Cardiac muscle cell (in vitro differentiated cells and primary cell): ENCODE data around the gene CTNNA3. TPM values are rescaled to one million over a fixed set of nuclear protein-coding genes. Genes with fewer than 3 reads are reported as not detected.
"Not testable (repeated sequence)": the region's sequence is repeated elsewhere in the genome, so short reads cannot be mapped to it uniquely, and the experiment has no call there.

Experiments
- DNase-seq, 2 donors: peaks; one replicate each; pipeline versions ENCODE4 v3.0.0 to v3.0.0-alpha.2; 2010 to 2017; ENCODE audit warnings: low read depth in 1 of 2, low spot score in 1 of 2
- H3K27ac ChIP-seq: fragments of 200-600 bp; sonication (generic); 2 replicates; pipeline ENCODE4 v1.5.1; 2016
- H3K27me3 ChIP-seq: fragments of 200-600 bp; sonication (generic); 2 replicates; pipeline ENCODE4 v1.6.0; 2016; ENCODE audit warnings: control low read depth
- H3K36me3 ChIP-seq: fragments of 200-600 bp; sonication (generic); 2 replicates; pipeline ENCODE4 v1.5.1; 2016; ENCODE audit warnings: control low read depth
- H3K4me1 ChIP-seq: fragments of 200-600 bp; sonication (generic); 2 replicates; pipeline ENCODE4 v1.8.1; 2017; ENCODE audit warnings: low read depth, mild to moderate bottlenecking, mixed run types
- H3K4me3 ChIP-seq: fragments of 200-600 bp; sonication (generic); 2 replicates; pipeline ENCODE4 v1.5.1; 2016; ENCODE audit warnings: mild to moderate bottlenecking
- H3K9me3 ChIP-seq: fragments of 200-600 bp; sonication (generic); 2 replicates; pipeline ENCODE4 v1.5.1; 2017; ENCODE audit warnings: low read depth, mild to moderate bottlenecking, control low read depth
- CTCF ChIP-seq: IDR thresholded peaks from 2 replicates; pipeline ENCODE4 v1.5.1; 2012; ENCODE audit warnings: low read depth, mild to moderate bottlenecking, low read length
- polyA plus RNA-seq: library from polyadenylated mRNA; unstranded; fragments of >200 nt; fragmentation: Nextera tagmentation; extraction: Ambion mirVana; gene quantifications from 2 replicates; pipeline ENCODE4 v1.2.1, GENCODE V29; 2016
- total RNA-seq: library from RNA; depleted of rRNA; stranded (reverse); fragments of >200 nt; gene quantifications from 2 replicates; pipeline ENCODE4 v1.2.3, GENCODE V29; 2016

CTNNA3 gene
- total and polyA plus RNA-seq, 2 experiments from 2014 or later = 55.8 to 71.7 TPM

GRCh38 chr10:67705921-67706320 is 9.9 kb upstream of the CTNNA3 start:
- H3K4me3 ChIP-seq = no peak overlapping the region
- DNase-seq = peak in 1 of 2 donors; percentile 22
- H3K27ac ChIP-seq = peak overlapping the region; percentile 89
- no peaks in the 10 kb centered on the region for H3K27me3 ChIP-seq
- H3K36me3 ChIP-seq = no peaks in the 10 kb centered on the region
- no peaks in the 10 kb centered on the region for H3K9me3 ChIP-seq
- no peak for TF ChIP-seq CTCF
- H3K4me1 ChIP-seq = peaks cover 8% of the 10 kb centered on the region

GRCh38 chr10:67699613-67700270 is 3.7 kb upstream of the CTNNA3 start:
- not testable (repeated sequence) for H3K36me3 ChIP-seq, H3K27ac ChIP-seq, DNase-seq, H3K4me3 ChIP-seq, H3K9me3 ChIP-seq, H3K27me3 ChIP-seq
- peaks cover 22% of the 10 kb centered on the region for H3K4me1 ChIP-seq

GRCh38 chr10:67698164-67698563 is 2.2 kb upstream of the CTNNA3 start:
- DNase-seq = no peak
- H3K27me3 ChIP-seq = no peaks in the 10 kb centered on the region
- peaks cover 27% of the 10 kb centered on the region for H3K4me1 ChIP-seq
- H3K9me3 ChIP-seq = no peaks in the 10 kb centered on the region
- H3K36me3 ChIP-seq = no peaks in the 10 kb centered on the region
- no peak for TF ChIP-seq CTCF
- no peak overlapping the region for H3K4me3 ChIP-seq
- H3K27ac ChIP-seq = peak overlapping the region; percentile 5

GRCh38 chr10:67697724-67698131 is 1.7 kb upstream of the CTNNA3 start:
- no peaks in the 10 kb centered on the region for H3K36me3 ChIP-seq
- peak overlapping the region; percentile 97 for H3K27ac ChIP-seq
- TF ChIP-seq CTCF = peak; percentile 78
- DNase-seq = peak; percentile 66 to 73
- no peaks in the 10 kb centered on the region for H3K9me3 ChIP-seq
- H3K4me1 ChIP-seq = peaks cover 30% of the 10 kb centered on the region
- no peaks in the 10 kb centered on the region for H3K27me3 ChIP-seq
- H3K4me3 ChIP-seq = no peak overlapping the region

- TF ChIP-seq CTCF = no peak
- H3K27me3 ChIP-seq = no peaks in the 10 kb centered on the region
- peak overlapping the region; percentile 97 for H3K27ac ChIP-seq
- H3K36me3 ChIP-seq = no peaks in the 10 kb centered on the region
- no peak for DNase-seq
- H3K4me3 ChIP-seq = peak overlapping the region; percentile 68
- H3K4me1 ChIP-seq = peaks cover 32% of the 10 kb centered on the region
- H3K9me3 ChIP-seq = no peaks in the 10 kb centered on the region
Measured at GRCh38 chr10:67696679-67697078, 684 bp upstream of the CTNNA3 start.

GRCh38 chr10:67695555-67695954 is 440 bp downstream of the CTNNA3 start:
- TF ChIP-seq CTCF = no peak
- DNase-seq = peak; percentile 3 to 62
- Histone ChIP-seq H3K4me3 (peak overlapping the region; percentile 68), H3K36me3 (no peaks in the 10 kb centered on the region), H3K4me1 (peaks cover 32% of the 10 kb centered on the region), H3K27ac (peak overlapping the region; percentile 97), H3K9me3 (no peaks in the 10 kb centered on the region), H3K27me3 (no peaks in the 10 kb centered on the region)

GRCh38 chr10:67691861-67692260 is 4.1 kb downstream of the CTNNA3 start:
- not testable (repeated sequence) for DNase-seq, H3K4me3 ChIP-seq, H3K9me3 ChIP-seq, H3K27me3 ChIP-seq, H3K36me3 ChIP-seq, H3K27ac ChIP-seq
- peaks cover 18% of the 10 kb centered on the region for H3K4me1 ChIP-seq

- not testable (repeated sequence) for H3K27ac ChIP-seq, H3K36me3 ChIP-seq, H3K9me3 ChIP-seq, H3K4me3 ChIP-seq, DNase-seq, H3K27me3 ChIP-seq
- peaks cover 11% of the 10 kb centered on the region for H3K4me1 ChIP-seq
Measured at GRCh38 chr10:67690540-67690939, 5.5 kb downstream of the CTNNA3 start.

GRCh38 chr10:67684140-67684539 is 11.9 kb downstream of the CTNNA3 start:
- H3K36me3 ChIP-seq, H3K4me3 ChIP-seq, H3K4me1 ChIP-seq, H3K27ac ChIP-seq, H3K9me3 ChIP-seq, H3K27me3 ChIP-seq, DNase-seq: not testable (repeated sequence)
